ENCODE results near the gene SLCO3A1.

The SLCO3A1 gene

DNA sequence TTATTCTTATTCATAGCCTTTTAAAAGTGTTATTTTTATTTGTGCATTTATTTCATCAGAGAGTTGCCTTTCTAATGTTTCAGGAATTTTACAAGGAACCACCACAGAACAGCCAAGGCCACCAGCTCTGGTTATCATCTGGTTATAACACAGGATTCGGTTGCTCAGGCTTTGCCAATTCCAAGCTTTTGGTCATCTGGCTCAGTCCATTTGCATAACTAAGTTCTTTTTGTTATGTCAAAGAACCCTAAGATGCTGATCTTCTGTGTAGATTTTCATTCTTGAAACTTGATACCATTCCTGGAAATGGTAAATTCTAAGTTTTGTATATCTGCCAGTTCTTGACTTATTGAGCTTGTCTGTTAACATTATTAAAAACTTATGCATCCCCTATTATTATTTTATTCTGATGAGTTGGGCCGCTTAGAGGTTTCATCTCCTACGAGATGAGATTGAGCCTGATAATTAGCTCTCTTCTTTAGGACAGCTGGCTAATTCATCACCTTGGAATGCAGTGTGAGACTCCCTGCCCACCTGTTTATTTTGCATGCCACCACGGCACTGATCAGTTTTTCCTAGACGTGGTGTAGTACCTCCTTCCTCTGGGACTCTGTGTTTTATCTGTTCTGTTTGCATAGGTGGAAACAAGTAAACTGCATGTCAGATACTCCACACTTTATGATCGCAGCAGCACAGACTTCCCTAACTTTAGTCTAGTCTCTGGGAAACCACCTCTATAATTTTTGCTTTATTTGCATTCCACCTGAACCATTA is 264.8 kb downstream of the SLCO3A1 start:
- DNase-seq, result no peak

GRCh38 chr15:92118936-92119325 is 265.4 kb downstream of the SLCO3A1 start:
- DNase-seq, result no peak

DNA sequence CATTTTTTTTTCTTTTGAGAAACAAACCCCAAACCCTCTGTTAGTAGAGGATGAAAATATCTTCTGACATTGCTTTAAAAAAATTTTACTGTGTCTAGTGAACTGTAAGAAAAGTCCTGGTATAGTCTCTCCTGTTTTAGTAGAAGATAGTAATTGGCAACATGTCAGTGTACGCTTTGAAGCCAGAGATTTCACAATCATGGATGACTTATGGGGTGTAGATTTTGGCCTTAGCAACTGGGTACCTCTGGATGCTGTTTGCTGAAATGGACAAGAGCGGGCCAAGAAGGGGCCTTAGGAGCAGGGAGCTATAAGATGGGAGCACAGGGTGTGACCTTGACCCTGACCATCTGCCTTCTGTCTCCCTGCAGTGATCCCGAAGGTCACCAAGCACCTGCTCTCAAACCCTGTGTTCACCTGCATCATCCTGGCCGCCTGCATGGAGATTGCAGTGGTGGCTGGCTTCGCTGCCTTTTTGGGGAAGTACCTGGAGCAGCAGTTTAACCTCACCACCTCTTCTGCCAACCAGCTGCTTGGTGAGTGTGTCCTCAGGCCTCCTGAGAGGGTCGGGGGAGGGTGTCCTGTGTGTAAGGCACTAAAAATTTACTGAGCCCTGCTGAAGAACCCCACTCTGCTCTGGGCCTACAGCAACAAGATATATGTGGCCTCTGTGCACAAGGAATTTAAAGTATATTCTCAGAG is 266.7 kb downstream of the SLCO3A1 start:
- no peak for DNase-seq

- no peak for DNase-seq
These were observed 267.5 kb downstream of the SLCO3A1 start for GRCh38 chr15:92121047-92121446.

- DNase-seq, result no peak
These were observed 268.8 kb downstream of the SLCO3A1 start for GRCh38 chr15:92122259-92122658.

DNA sequence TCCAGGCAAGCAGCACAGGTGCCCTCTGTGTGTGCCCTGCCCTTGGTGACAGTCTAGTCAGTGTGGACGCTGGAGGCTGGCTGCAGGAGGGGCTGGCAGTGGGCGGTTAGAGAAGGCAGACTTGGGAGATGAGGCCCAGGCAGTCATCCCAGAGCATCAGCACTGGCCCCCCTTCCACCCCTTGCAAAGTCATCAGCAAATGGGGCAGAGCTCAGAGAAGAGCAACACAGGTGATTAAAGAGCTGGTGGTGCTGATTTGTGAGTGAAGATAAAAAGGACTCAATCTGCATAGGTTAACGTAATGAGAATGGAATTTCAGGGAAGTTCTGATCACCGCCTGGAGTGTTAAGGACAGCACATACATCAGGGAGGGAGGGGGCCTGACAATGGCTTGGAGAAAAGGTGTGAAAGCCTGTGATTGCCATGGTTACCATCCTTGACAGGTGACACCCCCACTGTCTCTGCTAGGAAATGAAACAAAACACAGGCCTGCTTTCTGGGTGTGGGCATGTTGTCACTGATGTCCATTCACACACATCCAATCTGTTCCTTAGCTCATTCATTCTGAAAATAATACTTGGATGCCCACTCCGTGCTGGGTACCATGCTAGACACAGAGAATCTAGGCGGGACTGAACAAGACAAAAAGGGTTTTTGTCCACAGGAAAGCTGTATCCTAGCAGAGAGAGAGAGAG is 270.6 kb downstream of the SLCO3A1 start:
- DNase-seq, result peak in 37 of 56 donors; percentile 12 to 80 (median 48)

DNA sequence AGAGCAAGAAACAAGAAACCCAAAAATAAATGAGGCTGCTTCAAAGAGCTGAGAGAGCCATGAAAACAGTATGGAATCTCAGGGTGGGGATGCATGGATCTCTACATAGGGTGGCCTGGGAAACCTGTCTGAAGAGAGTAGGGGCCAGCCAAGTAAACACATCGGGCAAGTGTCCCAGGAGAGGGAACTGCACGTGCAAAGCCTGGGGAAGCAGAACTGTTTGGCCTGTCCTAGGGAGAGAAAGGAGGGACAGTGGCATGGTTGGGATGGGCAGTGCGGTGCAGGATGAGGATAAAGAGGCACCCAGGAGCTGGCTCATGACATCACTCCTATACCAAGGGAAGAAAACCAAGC is 271.1 kb downstream of the SLCO3A1 start:
- DNase-seq, result peak in 31 of 56 donors; percentile 18 to 80 (median 44)

DNA sequence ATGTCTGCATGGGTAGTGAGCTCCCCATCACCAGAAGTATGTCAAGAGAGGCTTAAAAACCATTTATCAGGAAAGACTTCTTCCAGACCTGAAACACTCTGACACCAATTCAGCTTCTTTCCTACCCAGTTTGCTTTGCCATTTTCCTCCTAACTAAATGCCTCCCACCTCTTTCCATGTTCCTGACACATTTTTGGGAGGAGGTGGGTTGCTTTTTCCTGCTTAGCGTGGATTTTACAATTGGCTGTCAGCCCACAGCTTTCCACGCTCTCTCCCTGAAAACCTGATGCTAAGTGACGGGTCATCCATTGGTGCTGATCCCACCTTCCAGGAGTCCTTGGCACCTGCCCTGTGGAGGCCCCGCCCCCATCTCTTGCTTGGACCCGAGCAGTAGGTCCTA is 275.3 kb downstream of the SLCO3A1 start:
- peak in 5 of 56 donors; percentile 5 to 24 (median 12) for DNase-seq

DNA sequence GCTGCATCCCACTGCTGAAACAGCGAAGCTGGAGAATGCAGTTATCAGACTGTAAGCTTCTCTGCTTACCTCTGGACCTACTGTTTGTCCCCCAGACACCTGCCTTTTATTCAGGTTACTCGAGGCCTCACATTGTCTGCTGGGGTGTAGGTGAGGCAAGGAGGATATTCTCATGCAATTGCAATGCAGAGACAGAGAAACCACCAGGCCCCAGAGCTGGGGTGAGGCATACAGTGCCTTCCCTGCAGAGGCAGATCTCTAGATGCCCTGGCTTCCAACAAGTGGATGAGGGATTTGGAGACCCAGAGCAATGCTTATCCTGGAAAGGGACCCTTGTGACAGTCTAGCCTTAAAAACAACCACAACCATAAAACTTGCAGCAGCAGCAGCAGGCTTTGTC is 276.7 kb downstream of the SLCO3A1 start:
- no peak for DNase-seq

- no peak for DNase-seq
These were observed 277.4 kb downstream of the SLCO3A1 start for GRCh38 chr15:92130906-92131305.

- DNase-seq, result no peak
These were observed 279.7 kb downstream of the SLCO3A1 start for GRCh38 chr15:92132982-92133755.

GRCh38 chr15:92140796-92141195 is 287.3 kb downstream of the SLCO3A1 start:
- DNase-seq, result no peak

- no peak for DNase-seq
These were observed 288.1 kb downstream of the SLCO3A1 start for GRCh38 chr15:92141607-92142006.

- peak in 1 of 56 donors; percentile 21 for DNase-seq
These were observed 289.0 kb downstream of the SLCO3A1 start for GRCh38 chr15:92142242-92143232.

DNA sequence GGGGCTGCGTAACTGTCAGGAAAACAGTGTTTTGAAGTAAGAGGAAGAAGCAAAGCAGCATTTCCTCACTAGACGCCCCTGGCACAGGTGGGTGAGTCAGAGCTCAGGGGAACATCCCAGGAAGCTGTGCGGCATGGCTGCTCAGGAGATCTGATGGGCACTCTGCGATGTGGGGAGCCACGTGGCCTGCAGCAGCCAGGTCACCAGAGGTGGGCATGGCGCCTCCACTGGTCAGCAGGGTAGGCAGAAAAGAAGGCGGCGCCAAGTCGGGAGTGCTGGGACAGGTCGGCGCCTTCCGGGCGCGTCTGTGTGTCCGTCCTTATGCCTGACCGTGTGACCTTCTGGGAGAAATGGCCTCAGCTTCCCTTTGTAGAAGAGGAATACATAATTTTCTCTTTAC is 290.3 kb downstream of the SLCO3A1 start:
- no peak for DNase-seq

DNA sequence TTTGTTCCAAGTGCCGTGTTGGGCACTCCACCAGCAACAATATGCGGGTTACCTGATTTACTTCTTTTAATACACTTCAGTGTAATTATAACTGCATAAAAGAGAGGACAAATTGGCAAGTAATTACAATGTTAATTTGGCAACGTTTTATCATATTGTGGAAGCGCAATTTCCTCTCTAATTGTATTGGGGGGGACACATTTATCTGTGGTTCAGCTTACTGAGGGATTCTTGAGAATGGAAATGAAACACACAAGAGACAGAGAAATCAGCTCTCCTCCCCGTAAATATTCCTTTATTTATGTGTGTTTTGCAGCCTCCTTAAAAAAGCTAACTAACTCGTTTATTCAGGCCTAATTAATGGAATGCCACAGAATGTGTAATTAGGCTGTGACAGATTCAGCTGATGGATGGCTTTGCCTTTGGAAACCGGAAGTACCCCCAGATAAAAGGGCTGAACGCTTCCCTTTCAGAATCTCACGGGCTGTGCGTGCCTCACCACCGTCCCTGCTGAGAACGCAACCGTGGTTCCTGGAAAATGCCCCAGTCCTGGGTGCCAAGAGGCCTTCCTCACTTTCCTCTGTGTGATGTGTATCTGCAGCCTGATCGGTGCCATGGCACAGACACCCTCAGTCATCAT is 293.1 kb downstream of the SLCO3A1 start:
- DNase-seq, result no peak

DNA sequence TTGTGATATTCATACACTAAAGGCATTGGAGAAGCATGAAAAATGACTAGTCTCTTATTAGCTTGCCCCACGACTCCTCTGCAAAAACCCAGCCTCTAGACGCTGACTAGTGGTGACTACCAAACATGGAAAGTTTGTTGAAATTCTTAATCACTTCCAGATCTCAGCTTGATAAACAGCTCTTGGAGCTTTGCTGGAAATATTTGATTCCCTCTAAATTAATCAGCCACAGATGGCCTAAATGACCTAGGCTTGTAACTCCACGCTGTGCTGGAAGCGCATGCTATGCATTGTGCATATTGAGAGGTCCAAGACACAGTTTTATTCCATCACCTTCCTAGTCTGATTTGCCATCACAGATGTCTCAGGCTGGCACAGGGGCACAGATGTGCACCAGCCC is 295.5 kb downstream of the SLCO3A1 start:
- DNase-seq, result no peak

DNA sequence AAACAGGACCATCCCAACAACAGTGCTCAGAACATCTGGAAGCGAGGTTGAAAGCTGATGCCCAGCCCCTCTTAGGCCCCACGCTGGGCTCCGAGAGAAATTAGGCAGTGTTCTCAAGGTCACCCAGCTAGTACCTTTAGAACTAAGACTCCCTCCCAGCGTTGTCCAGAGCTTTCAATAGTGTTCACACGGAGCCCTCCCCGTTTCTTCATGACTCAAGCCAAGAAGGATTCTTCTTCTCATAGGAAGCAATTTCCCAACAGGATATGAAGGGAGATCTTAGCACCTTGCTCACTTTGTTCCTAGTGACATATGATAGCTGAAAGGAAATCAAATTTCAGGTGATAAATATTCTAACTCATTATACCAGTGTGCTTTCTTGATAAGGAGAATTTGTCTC is 296.0 kb downstream of the SLCO3A1 start:
- DNase-seq, result no peak

- no peak for DNase-seq
These were observed 297.7 kb downstream of the SLCO3A1 start for GRCh38 chr15:92151168-92151567.

GRCh38 chr15:92151741-92152140 is 298.2 kb downstream of the SLCO3A1 start:
- DNase-seq, result no peak
